Sigmoid colon (tissue), 4 donors: Measurements from ENCODE around the gene UNKL.

Experiments
- POLR2AphosphoS5 ChIP-seq, 4 donors: sonication (generic); formaldehyde crosslinking; IDR thresholded peaks; one replicate each; pipeline ENCODE4 v1.6.1; 2017; ENCODE audit warnings: antibody characterized with exemption in 4 of 4
- TF ChIP-seq, protein P1 (sequence below), 4 experiments: fragments of 450-650 bp in 3 of 4; fragments of 200-600 bp in 1 of 4; IDR thresholded peaks; one replicate each; pipeline ENCODE4 v1.5.1; 2016 to 2019; ENCODE audit warnings: antibody characterized with exemption in 4 of 4, mild to moderate bottlenecking in 3 of 4, moderate library complexity in 2 of 4

DNA sequence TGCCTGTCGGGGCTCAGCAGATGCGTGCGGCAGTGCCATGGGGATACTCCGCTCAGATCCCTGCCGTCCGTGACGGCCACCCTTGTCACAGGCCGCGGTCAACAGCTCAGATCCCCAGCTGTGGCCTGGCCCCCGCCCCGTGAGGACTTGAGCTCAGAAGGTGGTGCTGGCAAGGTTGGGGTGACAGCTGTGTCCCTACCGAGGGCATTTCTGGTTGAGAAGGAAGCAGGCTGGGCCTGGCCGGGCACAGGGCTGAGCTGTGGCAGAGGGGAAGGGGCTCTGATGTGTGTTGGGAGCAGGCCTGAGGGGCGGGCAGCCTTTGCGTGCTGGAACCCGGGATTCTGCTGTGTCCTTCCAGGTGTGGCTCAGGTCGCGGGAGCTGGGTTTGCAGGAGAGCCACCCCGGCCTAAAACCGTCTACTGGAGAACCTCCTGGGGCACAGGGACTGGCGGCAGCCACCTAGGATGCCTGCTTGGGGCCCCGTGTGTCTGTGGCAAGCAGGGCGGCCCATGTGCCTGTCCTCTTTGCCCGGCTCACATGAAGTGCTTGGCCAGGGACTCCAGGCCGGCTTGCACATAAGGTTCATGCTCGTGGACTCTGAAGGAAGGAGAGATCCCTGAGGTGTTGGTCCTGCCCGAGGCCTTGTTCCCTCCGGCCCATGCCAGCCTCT lies 100.0 kb downstream of the UNKL start:
- TF ChIP-seq, protein P1, sequence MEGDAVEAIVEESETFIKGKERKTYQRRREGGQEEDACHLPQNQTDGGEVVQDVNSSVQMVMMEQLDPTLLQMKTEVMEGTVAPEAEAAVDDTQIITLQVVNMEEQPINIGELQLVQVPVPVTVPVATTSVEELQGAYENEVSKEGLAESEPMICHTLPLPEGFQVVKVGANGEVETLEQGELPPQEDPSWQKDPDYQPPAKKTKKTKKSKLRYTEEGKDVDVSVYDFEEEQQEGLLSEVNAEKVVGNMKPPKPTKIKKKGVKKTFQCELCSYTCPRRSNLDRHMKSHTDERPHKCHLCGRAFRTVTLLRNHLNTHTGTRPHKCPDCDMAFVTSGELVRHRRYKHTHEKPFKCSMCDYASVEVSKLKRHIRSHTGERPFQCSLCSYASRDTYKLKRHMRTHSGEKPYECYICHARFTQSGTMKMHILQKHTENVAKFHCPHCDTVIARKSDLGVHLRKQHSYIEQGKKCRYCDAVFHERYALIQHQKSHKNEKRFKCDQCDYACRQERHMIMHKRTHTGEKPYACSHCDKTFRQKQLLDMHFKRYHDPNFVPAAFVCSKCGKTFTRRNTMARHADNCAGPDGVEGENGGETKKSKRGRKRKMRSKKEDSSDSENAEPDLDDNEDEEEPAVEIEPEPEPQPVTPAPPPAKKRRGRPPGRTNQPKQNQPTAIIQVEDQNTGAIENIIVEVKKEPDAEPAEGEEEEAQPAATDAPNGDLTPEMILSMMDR (IDR thresholded peaks at IDR 0.05), result no peak
- TF ChIP-seq POLR2AphosphoS5 (IDR thresholded peaks at IDR 0.05), result no peak
